Liver (tissue), 3 donors: ENCODE data around the gene LOC128125822.

ENCODE experiments used
- CTCF ChIP-seq: fragments of 150-350 bp; IDR thresholded peaks from 2 replicates; pipeline ENCODE4 v1.5.1; 2017; ENCODE audit warnings: improper control_type of control experiment, low read depth, low read length; ENCODE audit not compliant: missing input control
- RAD21 ChIP-seq, 2 donors: IDR thresholded peaks; 2 replicates each; pipeline ENCODE4 v1.6.1; 2016; ENCODE audit warnings: antibody characterized with exemption in 2 of 2, mild to moderate bottlenecking in 2 of 2
- REST ChIP-seq: IDR thresholded peaks from 2 replicates; pipeline ENCODE4 v1.6.1; 2016; ENCODE audit warnings: antibody characterized with exemption, mild to moderate bottlenecking
- TAF1 ChIP-seq: conservative IDR thresholded peaks from 2 replicates; pipeline ENCODE4 v1.6.1; 2016; ENCODE audit warnings: antibody characterized with exemption, mild to moderate bottlenecking
- YY1 ChIP-seq: IDR thresholded peaks from 2 replicates; pipeline ENCODE4 v1.6.1; 2016; ENCODE audit warnings: antibody characterized with exemption, mild to moderate bottlenecking
- TF ChIP-seq, protein P1 (sequence below): IDR thresholded peaks from 2 replicates; pipeline ENCODE4 v1.6.1; 2016; ENCODE audit warnings: antibody characterized with exemption
- donor health status: healthy.
- donor health status: healthy.

DNA sequence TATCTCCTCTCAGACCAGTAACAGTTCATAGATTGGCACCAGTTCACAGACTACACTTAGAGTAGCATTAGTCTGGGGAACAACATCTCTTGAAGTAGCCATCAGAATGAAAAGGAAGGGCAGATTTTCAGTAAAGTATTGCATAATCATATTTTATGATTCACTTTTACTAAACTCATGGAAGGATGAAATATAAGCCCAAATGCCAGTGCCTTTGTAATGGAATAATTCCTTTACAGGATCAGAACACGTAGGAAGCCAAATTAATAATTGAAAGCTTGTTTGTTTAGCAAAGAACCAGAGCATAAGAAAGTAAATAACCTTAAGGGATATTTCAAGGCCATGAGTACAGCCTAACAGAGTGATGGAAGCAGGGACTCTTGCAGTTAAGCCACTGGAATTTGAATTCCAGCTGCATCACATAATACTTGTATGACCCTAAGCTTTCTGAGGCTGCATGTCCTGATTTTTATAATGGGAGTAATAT, 11.4 kb upstream of the LOC128125822 start:
- TF ChIP-seq CTCF (no peak), TAF1 (no peak), RAD21 (IDR thresholded peaks at IDR 0.05) (no peak), YY1 (no peak), REST (no peak)
- TF ChIP-seq, protein P1, sequence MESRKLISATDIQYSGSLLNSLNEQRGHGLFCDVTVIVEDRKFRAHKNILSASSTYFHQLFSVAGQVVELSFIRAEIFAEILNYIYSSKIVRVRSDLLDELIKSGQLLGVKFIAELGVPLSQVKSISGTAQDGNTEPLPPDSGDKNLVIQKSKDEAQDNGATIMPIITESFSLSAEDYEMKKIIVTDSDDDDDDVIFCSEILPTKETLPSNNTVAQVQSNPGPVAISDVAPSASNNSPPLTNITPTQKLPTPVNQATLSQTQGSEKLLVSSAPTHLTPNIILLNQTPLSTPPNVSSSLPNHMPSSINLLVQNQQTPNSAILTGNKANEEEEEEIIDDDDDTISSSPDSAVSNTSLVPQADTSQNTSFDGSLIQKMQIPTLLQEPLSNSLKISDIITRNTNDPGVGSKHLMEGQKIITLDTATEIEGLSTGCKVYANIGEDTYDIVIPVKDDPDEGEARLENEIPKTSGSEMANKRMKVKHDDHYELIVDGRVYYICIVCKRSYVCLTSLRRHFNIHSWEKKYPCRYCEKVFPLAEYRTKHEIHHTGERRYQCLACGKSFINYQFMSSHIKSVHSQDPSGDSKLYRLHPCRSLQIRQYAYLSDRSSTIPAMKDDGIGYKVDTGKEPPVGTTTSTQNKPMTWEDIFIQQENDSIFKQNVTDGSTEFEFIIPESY, result no peak
